ENCODE measurements around the gene MGST2. TPM values are rescaled to one million over a fixed set of nuclear protein-coding genes. Genes with fewer than 3 reads are reported as not detected.

MGST2 gene
- total RNA-seq, 1 donor from 2014 or later = 17.6 TPM

GRCh38 chr4:139746431-139747171, 81.0 kb downstream of the MGST2 start:
- Mint-ChIP-seq H3K27me3 (ENCODE audit: low read depth, unreplicated experiment) (no peaks in the 10 kb centered on the region), H3K4me3 (ENCODE audit: unreplicated experiment) (no peak overlapping the region), H3K36me3 (ENCODE audit: low read depth, unreplicated experiment) (no peaks in the 10 kb centered on the region), H3K9me3 (ENCODE audit: unreplicated experiment) (no peaks in the 10 kb centered on the region), H3K27ac (ENCODE audit: unreplicated experiment) (no peak overlapping the region), H3K4me1 (ENCODE audit: low read depth, unreplicated experiment) (peaks cover 15% of the 10 kb centered on the region)
- Histone ChIP-seq H4K20me1 (ENCODE audit: insufficient read depth, low read length) (no peaks in the 10 kb centered on the region), H2AFZ (ENCODE audit: low read depth, low read length) (no peak overlapping the region), H3K79me2 (ENCODE audit: insufficient read depth, low read length) (no peaks in the 10 kb centered on the region), H3K27me3 (ENCODE audit: insufficient read depth, low read length) (no peaks in the 10 kb centered on the region), H3K4me1 (ENCODE audit: insufficient read depth, low read length) (no peaks in the 10 kb centered on the region), H3K4me2 (ENCODE audit: low read length) (peak overlapping the region; percentile 30), H3K36me3 (ENCODE audit: insufficient read depth, low read length) (no peaks in the 10 kb centered on the region), H3K4me3 (ENCODE audit: insufficient read depth, low read depth, low read length) (no peak overlapping the region), H3K27ac (ENCODE audit: low read depth, low read length) (no peak overlapping the region), H3K9me3 (ENCODE audit: insufficient read depth, low read depth, low read length) (no peaks in the 10 kb centered on the region), H3K9ac (ENCODE audit: low read length) (no peak overlapping the region)
- no peak for DNase-seq (ENCODE audit: low read depth)
- no peak for TF ChIP-seq EZH2 (IDR thresholded peaks at IDR 0.05; ENCODE audit: insufficient read depth, low read length)
- TF ChIP-seq CTCF (IDR thresholded peaks at IDR 0.05; ENCODE audit: insufficient read depth, low read depth, low read length) = no peak
- FAIRE-seq = no peak

- Mint-ChIP-seq H3K27me3 (ENCODE audit: low read depth, unreplicated experiment) (no peaks in the 10 kb centered on the region), H3K4me3 (ENCODE audit: unreplicated experiment) (no peak overlapping the region), H3K27ac (ENCODE audit: unreplicated experiment) (no peak overlapping the region), H3K36me3 (ENCODE audit: low read depth, unreplicated experiment) (no peaks in the 10 kb centered on the region), H3K9me3 (ENCODE audit: unreplicated experiment) (no peaks in the 10 kb centered on the region), H3K4me1 (ENCODE audit: low read depth, unreplicated experiment) (peaks cover 6% of the 10 kb centered on the region)
- Histone ChIP-seq H3K27ac (ENCODE audit: low read depth, low read length) (no peak overlapping the region), H3K4me3 (ENCODE audit: insufficient read depth, low read depth, low read length) (no peak overlapping the region), H3K9ac (ENCODE audit: low read length) (no peak overlapping the region), H3K27me3 (ENCODE audit: insufficient read depth, low read length) (no peaks in the 10 kb centered on the region), H3K4me2 (ENCODE audit: low read length) (no peak overlapping the region), H3K9me3 (ENCODE audit: insufficient read depth, low read depth, low read length) (no peaks in the 10 kb centered on the region), H3K36me3 (ENCODE audit: insufficient read depth, low read length) (no peaks in the 10 kb centered on the region), H4K20me1 (ENCODE audit: insufficient read depth, low read length) (no peaks in the 10 kb centered on the region), H2AFZ (ENCODE audit: low read depth, low read length) (no peak overlapping the region), H3K4me1 (ENCODE audit: insufficient read depth, low read length) (no peaks in the 10 kb centered on the region), H3K79me2 (ENCODE audit: insufficient read depth, low read length) (no peaks in the 10 kb centered on the region)
- TF ChIP-seq EZH2 (IDR thresholded peaks at IDR 0.05; ENCODE audit: insufficient read depth, low read length) (no peak), CTCF (IDR thresholded peaks at IDR 0.05; ENCODE audit: insufficient read depth, low read depth, low read length) (no peak)
- DNase-seq (ENCODE audit: low read depth) = no peak
- FAIRE-seq = no peak
Observed at GRCh38 chr4:139749338-139749737, 83.7 kb downstream of the MGST2 start.

- no peak overlapping the region for H3K4me2 ChIP-seq (ENCODE audit: low read length)
- Mint-ChIP-seq H3K4me1 (ENCODE audit: low read depth, unreplicated experiment) (peaks cover 6% of the 10 kb centered on the region), H3K27me3 (ENCODE audit: low read depth, unreplicated experiment) (no peaks in the 10 kb centered on the region), H3K27ac (ENCODE audit: unreplicated experiment) (no peak overlapping the region), H3K9me3 (ENCODE audit: unreplicated experiment) (no peaks in the 10 kb centered on the region), H3K4me3 (ENCODE audit: unreplicated experiment) (no peak overlapping the region), H3K36me3 (ENCODE audit: low read depth, unreplicated experiment) (no peaks in the 10 kb centered on the region)
- no peak overlapping the region for H3K9ac ChIP-seq (ENCODE audit: low read length)
- DNase-seq (ENCODE audit: low read depth) = no peak
- no peak overlapping the region for H2AFZ ChIP-seq (ENCODE audit: low read depth, low read length)
- no peaks in the 10 kb centered on the region for H3K4me1 ChIP-seq (ENCODE audit: insufficient read depth, low read length)
- no peaks in the 10 kb centered on the region for H3K36me3 ChIP-seq (ENCODE audit: insufficient read depth, low read length)
- H3K9me3 ChIP-seq (ENCODE audit: insufficient read depth, low read depth, low read length) = no peaks in the 10 kb centered on the region
- no peak for TF ChIP-seq EZH2 (IDR thresholded peaks at IDR 0.05; ENCODE audit: insufficient read depth, low read length)
- no peak for FAIRE-seq
- no peaks in the 10 kb centered on the region for H3K27me3 ChIP-seq (ENCODE audit: insufficient read depth, low read length)
- H3K4me3 ChIP-seq (ENCODE audit: insufficient read depth, low read depth, low read length) = no peak overlapping the region
- no peaks in the 10 kb centered on the region for H3K79me2 ChIP-seq (ENCODE audit: insufficient read depth, low read length)
- no peak overlapping the region for H3K27ac ChIP-seq (ENCODE audit: low read depth, low read length)
- no peaks in the 10 kb centered on the region for H4K20me1 ChIP-seq (ENCODE audit: insufficient read depth, low read length)
Observed at GRCh38 chr4:139749835-139750498, 84.3 kb downstream of the MGST2 start.
